TTC549 (cell line): ENCODE data around the gene INTS11.

ENCODE experiments used
- FAIRE-seq: peaks from 2 replicates; lab custom pipeline; 2012; peaks lifted over from hg19 to GRCh38; lab: Jason Lieb, UNC

Gene INTS11

GRCh38 chr1:1299686-1300351, 24.6 kb downstream of the INTS11 start:
- no peak for FAIRE-seq

- no peak for FAIRE-seq
These were observed 25.4 kb downstream of the INTS11 start for GRCh38 chr1:1298861-1299685.

- no peak for FAIRE-seq
These were observed 26.5 kb downstream of the INTS11 start for GRCh38 chr1:1297802-1298424.

- FAIRE-seq = no peak
These were observed 28.1 kb downstream of the INTS11 start for GRCh38 chr1:1296070-1297061.

GRCh38 chr1:1295154-1295923, 29.1 kb downstream of the INTS11 start:
- no peak for FAIRE-seq

GRCh38 chr1:1294250-1294890, 30.1 kb downstream of the INTS11 start:
- FAIRE-seq = no peak

- no peak for FAIRE-seq
These were observed 30.9 kb downstream of the INTS11 start for GRCh38 chr1:1293263-1294249.

- FAIRE-seq = no peak
These were observed 31.6 kb downstream of the INTS11 start for GRCh38 chr1:1292851-1293250.

GRCh38 chr1:1292442-1292779, 32.0 kb downstream of the INTS11 start:
- FAIRE-seq = no peak

GRCh38 chr1:1291548-1292441, 32.7 kb downstream of the INTS11 start:
- no peak for FAIRE-seq

- no peak for FAIRE-seq
These were observed 33.4 kb downstream of the INTS11 start for GRCh38 chr1:1291023-1291528.

- FAIRE-seq = no peak
These were observed 34.2 kb downstream of the INTS11 start for GRCh38 chr1:1290238-1290731.

- no peak for FAIRE-seq
These were observed 37.0 kb downstream of the INTS11 start for GRCh38 chr1:1287288-1288110.

- FAIRE-seq = no peak
These were observed 37.9 kb downstream of the INTS11 start for GRCh38 chr1:1286313-1287261.

- FAIRE-seq = no peak
These were observed 38.7 kb downstream of the INTS11 start for GRCh38 chr1:1285611-1286311.
